HG03175 (cell line): ENCODE measurements around the gene NCKAP5L.

Experiments used
- ATAC-seq: cut with Tn5 transposase; IDR thresholded peaks from one replicate; pipeline ENCODE4 v1.9.1; 2021; ENCODE audit warnings: mild to moderate bottlenecking, moderate library complexity; ENCODE audit not compliant: unreplicated experiment

The NCKAP5L gene

GRCh38 chr12:49824895-49825294, 3.3 kb downstream of the NCKAP5L start:
- no peak for ATAC-seq

GRCh38 chr12:49824416-49824815, 3.8 kb downstream of the NCKAP5L start:
- ATAC-seq, result no peak

GRCh38 chr12:49823951-49824350, 4.3 kb downstream of the NCKAP5L start:
- no peak for ATAC-seq

- no peak for ATAC-seq
Measured at GRCh38 chr12:49823350-49823749, 4.9 kb downstream of the NCKAP5L start.

GRCh38 chr12:49821373-49822287, 6.6 kb downstream of the NCKAP5L start:
- ATAC-seq, result no peak

- ATAC-seq, result no peak
Measured at GRCh38 chr12:49819786-49820185, 8.4 kb downstream of the NCKAP5L start.

GRCh38 chr12:49818241-49818895, 9.8 kb downstream of the NCKAP5L start:
- ATAC-seq, result no peak

- ATAC-seq, result no peak
Measured at GRCh38 chr12:49813131-49813530, 15.1 kb downstream of the NCKAP5L start.

- ATAC-seq, result no peak
Measured at GRCh38 chr12:49811961-49812401, 16.2 kb downstream of the NCKAP5L start.

GRCh38 chr12:49811136-49811535, 17.1 kb downstream of the NCKAP5L start:
- no peak for ATAC-seq

GRCh38 chr12:49809906-49810389, 18.3 kb downstream of the NCKAP5L start:
- no peak for ATAC-seq

- no peak for ATAC-seq
Measured at GRCh38 chr12:49809381-49809905, 18.8 kb downstream of the NCKAP5L start.

- ATAC-seq, result no peak
Measured at GRCh38 chr12:49808686-49809380, 19.4 kb downstream of the NCKAP5L start.

GRCh38 chr12:49807991-49808580, 20.1 kb downstream of the NCKAP5L start:
- no peak for ATAC-seq

- no peak for ATAC-seq
Measured at GRCh38 chr12:49806877-49807276, 21.3 kb downstream of the NCKAP5L start.

- ATAC-seq, result no peak
Measured at GRCh38 chr12:49806321-49806813, 21.8 kb downstream of the NCKAP5L start.

GRCh38 chr12:49805409-49805808, 22.8 kb downstream of the NCKAP5L start:
- ATAC-seq, result no peak

- no peak for ATAC-seq
Measured at GRCh38 chr12:49804821-49805220, 23.4 kb downstream of the NCKAP5L start.

- ATAC-seq, result no peak
Measured at GRCh38 chr12:49803693-49804450, 24.3 kb downstream of the NCKAP5L start.
